IgD-negative memory B cell (primary cell): ENCODE data around the gene TRPV5. TPM values are rescaled to one million over a fixed set of nuclear protein-coding genes. Genes with fewer than 3 reads are reported as not detected.
A peak's percentile ranks its signal among the peaks of the same experiment; 100 is the strongest.

ENCODE experiments used
- H3K27ac Mint-ChIP-seq, 3 donors: one replicate each; pipeline ENCODE4 v1.8.0; 2020 to 2022; ENCODE audit warnings: mild to moderate bottlenecking in 3 of 3, mixed read lengths in 3 of 3, moderate library complexity in 1 of 3
- H3K27me3 Mint-ChIP-seq: one replicate; pipeline ENCODE4 v1.8.0; 2021; ENCODE audit warnings: mixed read lengths
- H3K36me3 Mint-ChIP-seq: one replicate; pipeline ENCODE4 v1.8.0; 2020; ENCODE audit warnings: mild to moderate bottlenecking, mixed read lengths
- H3K4me1 Mint-ChIP-seq, 3 donors: one replicate each; pipeline ENCODE4 v1.8.0; 2020 to 2022; ENCODE audit warnings: mixed read lengths in 3 of 3, mild to moderate bottlenecking in 1 of 3
- H3K4me3 Mint-ChIP-seq, 4 donors: one replicate each; pipeline ENCODE4 v1.8.0; 2020 to 2022; ENCODE audit warnings: mild to moderate bottlenecking in 4 of 4, mixed read lengths in 4 of 4, moderate library complexity in 3 of 4
- H3K9me3 Mint-ChIP-seq, 3 donors: one replicate each; pipeline ENCODE4 v1.8.0; 2020 to 2021; ENCODE audit warnings: mixed read lengths in 3 of 3, mild to moderate bottlenecking in 1 of 3
- polyA plus RNA-seq: library from polyadenylated mRNA; unstranded; fragments of 300-500 nt; fragmentation: Illumina TruSeq; gene quantifications from one replicate; pipeline ENCODE4 v1.2.3, GENCODE V29; 2021

Gene TRPV5
- polyA plus RNA-seq, 1 donor from 2014 or later = not detected

DNA sequence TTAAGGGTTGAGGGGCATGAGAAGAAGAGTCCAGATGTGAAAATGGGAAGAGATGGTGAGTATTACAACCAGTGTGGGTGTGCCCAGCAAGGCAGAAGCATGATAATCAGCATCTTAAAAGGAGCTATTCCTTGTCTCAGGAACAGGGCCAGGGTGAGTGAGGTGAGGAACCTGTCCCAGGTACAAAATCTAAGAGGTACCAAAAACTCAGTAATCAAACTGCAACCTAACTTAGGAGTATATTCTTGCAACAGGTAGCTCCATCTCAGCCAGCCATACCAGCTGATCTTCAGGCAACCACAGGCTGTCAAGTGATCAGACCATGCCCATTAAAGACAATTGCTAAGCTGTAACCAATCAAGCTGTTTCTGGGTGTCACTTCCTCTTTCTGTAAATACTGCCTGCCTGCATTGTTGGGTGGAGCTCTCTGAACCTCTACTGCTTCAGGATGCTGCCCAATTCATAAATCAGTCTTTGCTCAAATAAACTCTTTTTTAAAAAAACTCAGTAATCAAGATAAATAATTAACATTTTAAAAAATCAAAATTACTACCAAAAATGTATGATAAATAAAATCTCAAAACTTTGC, 21.2 kb upstream of the TRPV5 start:
- H3K27ac Mint-ChIP-seq = peak overlapping the region in 1 of 3 donors; percentile 65
- peaks cover 7 to 17% (median 14%) of the 10 kb centered on the region in 3 donors for H3K9me3 Mint-ChIP-seq
- H3K36me3 Mint-ChIP-seq = peaks cover 3% of the 10 kb centered on the region
- peaks cover 9% of the 10 kb centered on the region for H3K27me3 Mint-ChIP-seq
- peaks cover 0 to 5% (median 3%) of the 10 kb centered on the region in 3 donors for H3K4me1 Mint-ChIP-seq
- H3K4me3 Mint-ChIP-seq = peak overlapping the region in 1 of 4 donors; percentile 30

DNA sequence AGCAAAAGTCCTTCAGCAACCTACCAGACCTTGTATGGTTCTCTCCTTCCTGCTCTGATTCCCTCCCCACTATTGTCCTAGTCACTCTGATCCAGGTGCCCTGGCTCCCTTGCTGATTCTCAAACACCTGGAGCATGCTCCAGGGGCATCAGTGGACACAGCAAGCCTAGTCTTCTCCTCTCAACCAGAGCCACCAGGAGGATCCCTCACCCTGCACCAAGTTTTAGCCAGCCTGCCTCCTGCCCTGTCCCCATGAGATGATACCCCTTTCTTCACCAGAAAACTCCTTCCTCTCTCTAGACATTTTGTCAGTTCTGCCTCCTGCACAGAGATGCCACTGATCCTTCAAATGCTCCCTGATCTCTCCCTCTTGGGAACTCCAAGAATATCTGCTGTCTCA, 16.7 kb upstream of the TRPV5 start:
- no peaks in the 10 kb centered on the region for H3K36me3 Mint-ChIP-seq
- H3K27me3 Mint-ChIP-seq = peaks cover 14% of the 10 kb centered on the region
- no peak overlapping the region for H3K4me3 Mint-ChIP-seq
- H3K9me3 Mint-ChIP-seq = peaks cover 0 to 10% (median 0%) of the 10 kb centered on the region in 3 donors
- H3K4me1 Mint-ChIP-seq = no peaks in the 10 kb centered on the region
- H3K27ac Mint-ChIP-seq = no peak overlapping the region

DNA sequence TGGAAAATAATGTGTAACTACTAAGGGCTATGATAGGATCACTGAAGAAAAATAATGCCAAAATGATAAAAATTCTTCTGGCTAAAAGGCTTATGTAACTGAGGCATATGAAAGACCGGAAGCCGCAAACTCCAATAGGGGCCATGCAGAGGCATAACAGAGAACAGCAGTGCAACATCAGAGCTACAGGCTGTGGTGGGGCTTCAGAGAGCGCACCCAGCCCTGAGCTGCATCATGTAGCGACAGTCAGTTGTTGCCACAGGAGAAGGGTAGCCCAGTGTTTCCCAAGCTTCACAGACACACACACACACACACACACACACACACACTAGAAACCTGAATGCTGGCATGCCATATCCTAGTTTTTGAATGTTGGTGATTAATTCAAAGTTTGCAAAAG, 15.1 kb upstream of the TRPV5 start:
- peaks cover 20% of the 10 kb centered on the region for H3K27me3 Mint-ChIP-seq
- no peak overlapping the region for H3K4me3 Mint-ChIP-seq
- H3K9me3 Mint-ChIP-seq = peaks cover 0 to 2% (median 0%) of the 10 kb centered on the region in 3 donors
- H3K36me3 Mint-ChIP-seq = no peaks in the 10 kb centered on the region
- H3K27ac Mint-ChIP-seq = no peak overlapping the region
- H3K4me1 Mint-ChIP-seq = no peaks in the 10 kb centered on the region

DNA sequence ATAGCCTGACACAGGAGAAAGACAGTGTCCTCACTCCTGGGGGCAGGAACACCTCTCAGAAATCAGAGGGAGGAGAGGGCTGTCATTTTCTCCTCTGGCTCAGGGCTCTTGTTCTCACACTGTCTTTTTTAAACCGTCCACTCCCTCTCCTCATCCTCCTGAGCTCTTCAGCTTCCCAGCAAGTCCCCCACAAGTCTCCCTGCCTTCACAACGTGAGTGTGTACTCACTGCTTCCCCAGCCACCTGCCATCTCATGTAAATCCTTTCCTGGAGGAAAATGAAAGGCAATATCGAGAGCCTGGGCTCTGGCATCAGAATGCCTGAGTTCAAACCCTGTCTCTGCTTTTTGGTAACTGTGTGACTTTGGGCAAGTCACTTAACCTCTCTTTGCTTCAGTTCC, 11.5 kb upstream of the TRPV5 start:
- Mint-ChIP-seq H3K4me3 (no peak overlapping the region), H3K36me3 (peaks cover 3% of the 10 kb centered on the region), H3K27ac (peak overlapping the region in 1 of 3 donors; percentile 76), H3K4me1 (no peaks in the 10 kb centered on the region), H3K9me3 (peaks cover 0 to 2% (median 0%) of the 10 kb centered on the region in 3 donors), H3K27me3 (peaks cover 25% of the 10 kb centered on the region)

DNA sequence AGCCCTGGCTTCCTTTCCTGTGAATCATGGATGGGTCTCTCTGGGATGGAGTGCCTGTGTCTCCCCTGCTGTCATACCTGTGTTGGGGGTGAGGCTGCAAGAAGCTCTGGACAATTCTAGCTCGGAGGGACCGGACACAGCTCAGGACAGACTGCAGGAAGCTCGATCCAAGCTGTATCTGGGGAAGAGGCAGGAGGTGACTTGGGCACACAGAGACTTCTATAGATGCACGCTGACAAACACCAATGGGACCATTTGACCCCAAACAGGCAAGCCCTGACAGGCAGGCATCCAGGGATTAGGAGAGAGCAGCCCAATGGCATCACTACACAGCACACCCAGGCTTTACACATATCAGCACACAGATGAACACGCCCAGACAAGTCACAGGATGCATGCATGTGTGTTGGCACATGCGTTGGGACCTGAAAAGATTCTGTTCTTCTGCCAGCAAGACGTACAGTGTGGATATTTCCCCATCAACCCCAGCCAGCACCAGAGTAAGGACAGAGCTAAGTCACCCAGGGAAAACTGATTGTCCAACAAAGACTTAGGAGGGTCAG, 10.2 kb upstream of the TRPV5 start:
- peaks cover 0 to 2% (median 0%) of the 10 kb centered on the region in 3 donors for H3K9me3 Mint-ChIP-seq
- peaks cover 23% of the 10 kb centered on the region for H3K27me3 Mint-ChIP-seq
- peak overlapping the region in 1 of 3 donors; percentile 7 for H3K27ac Mint-ChIP-seq
- no peak overlapping the region for H3K4me3 Mint-ChIP-seq
- H3K4me1 Mint-ChIP-seq = peaks cover 0 to 1% (median 0%) of the 10 kb centered on the region in 3 donors
- H3K36me3 Mint-ChIP-seq = peaks cover 3% of the 10 kb centered on the region

DNA sequence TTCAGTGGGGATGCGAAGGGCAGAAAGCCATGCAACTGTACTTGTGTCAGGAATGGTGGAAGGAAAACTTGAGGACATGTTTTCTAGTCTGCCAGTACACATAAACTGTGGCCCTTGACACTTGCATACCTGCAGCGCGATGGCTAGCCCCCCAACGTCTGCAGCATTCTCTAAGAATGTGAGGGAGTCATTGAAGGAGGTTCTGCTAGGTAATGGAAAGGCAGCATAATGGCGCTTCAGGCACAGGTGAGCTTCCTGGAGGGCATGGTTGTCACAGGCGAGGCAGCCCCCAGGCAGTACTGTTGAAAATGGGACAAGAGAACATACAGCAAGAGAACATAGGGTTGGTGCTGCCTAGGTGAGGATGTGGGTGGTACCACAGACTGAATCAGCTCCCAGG, 9.2 kb upstream of the TRPV5 start:
- Mint-ChIP-seq H3K36me3 (peaks cover 3% of the 10 kb centered on the region), H3K4me1 (peaks cover 0 to 1% (median 0%) of the 10 kb centered on the region in 3 donors)

DNA sequence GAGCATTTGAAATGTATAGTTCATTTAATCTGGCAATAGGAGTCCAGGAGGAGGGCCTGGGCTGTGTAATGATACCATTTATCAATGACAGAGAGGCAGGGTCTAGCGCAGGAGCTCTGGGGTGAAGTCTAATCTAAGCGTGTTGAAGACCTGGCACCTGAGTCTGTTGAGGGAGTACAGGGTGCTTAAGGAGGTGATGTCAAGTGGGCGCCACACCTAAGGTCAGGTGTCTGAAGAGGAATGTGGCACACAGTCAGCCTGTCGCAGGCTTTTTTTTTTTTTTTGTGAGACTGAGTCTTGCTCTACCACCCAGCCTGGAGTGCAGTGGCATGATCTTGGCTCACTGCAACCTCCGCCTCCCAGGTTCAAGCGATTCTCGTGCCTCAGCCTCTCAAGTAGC, 8.0 kb upstream of the TRPV5 start:
- peaks cover 3% of the 10 kb centered on the region for H3K36me3 Mint-ChIP-seq
- peaks cover 0 to 2% (median 0%) of the 10 kb centered on the region in 3 donors for H3K9me3 Mint-ChIP-seq
- H3K4me3 Mint-ChIP-seq = no peak overlapping the region
- peaks cover 0 to 1% (median 0%) of the 10 kb centered on the region in 3 donors for H3K4me1 Mint-ChIP-seq
- H3K27me3 Mint-ChIP-seq = peaks cover 22% of the 10 kb centered on the region
- H3K27ac Mint-ChIP-seq = peak overlapping the region in 1 of 3 donors; percentile 41

More for the DNA sequence above, 9.2 kb upstream of the TRPV5 start:
- Mint-ChIP-seq H3K27me3 (peaks cover 22% of the 10 kb centered on the region), H3K27ac (no peak overlapping the region), H3K9me3 (peaks cover 0 to 2% (median 0%) of the 10 kb centered on the region in 3 donors), H3K4me3 (no peak overlapping the region)

DNA sequence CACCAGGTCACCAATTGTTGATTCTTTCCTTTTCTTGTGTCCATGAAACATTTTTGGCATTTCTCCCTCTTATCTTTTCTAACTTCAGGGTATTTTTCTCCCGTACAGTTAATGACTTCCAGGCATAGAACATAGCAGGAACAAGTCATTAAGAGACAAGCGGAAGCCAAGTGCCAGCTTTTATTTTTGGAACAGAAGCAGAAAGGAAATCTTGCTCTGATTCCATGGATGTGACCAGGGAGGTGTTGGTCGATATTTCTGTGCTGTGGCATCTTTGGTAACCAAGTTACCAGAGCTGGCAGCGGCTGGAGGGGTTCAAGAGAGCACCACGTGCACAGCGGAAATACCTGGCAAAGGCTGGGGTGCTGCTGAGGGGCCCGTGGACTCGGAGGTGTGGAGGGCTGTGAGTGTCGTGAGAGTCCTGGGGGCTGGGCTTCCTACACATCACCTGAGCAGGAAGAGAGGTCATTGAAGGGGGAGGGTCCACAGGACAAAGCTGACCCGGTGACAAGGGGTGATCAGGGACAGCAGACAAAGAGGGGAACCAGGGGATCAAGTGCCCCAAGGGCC, 7.5 kb upstream of the TRPV5 start:
- Mint-ChIP-seq H3K27ac (peak overlapping the region in 1 of 3 donors; percentile 41), H3K4me1 (peaks cover 0 to 1% (median 0%) of the 10 kb centered on the region in 3 donors), H3K36me3 (peaks cover 3% of the 10 kb centered on the region), H3K27me3 (peaks cover 22% of the 10 kb centered on the region), H3K9me3 (peaks cover 0 to 2% (median 0%) of the 10 kb centered on the region in 3 donors), H3K4me3 (no peak overlapping the region)

DNA sequence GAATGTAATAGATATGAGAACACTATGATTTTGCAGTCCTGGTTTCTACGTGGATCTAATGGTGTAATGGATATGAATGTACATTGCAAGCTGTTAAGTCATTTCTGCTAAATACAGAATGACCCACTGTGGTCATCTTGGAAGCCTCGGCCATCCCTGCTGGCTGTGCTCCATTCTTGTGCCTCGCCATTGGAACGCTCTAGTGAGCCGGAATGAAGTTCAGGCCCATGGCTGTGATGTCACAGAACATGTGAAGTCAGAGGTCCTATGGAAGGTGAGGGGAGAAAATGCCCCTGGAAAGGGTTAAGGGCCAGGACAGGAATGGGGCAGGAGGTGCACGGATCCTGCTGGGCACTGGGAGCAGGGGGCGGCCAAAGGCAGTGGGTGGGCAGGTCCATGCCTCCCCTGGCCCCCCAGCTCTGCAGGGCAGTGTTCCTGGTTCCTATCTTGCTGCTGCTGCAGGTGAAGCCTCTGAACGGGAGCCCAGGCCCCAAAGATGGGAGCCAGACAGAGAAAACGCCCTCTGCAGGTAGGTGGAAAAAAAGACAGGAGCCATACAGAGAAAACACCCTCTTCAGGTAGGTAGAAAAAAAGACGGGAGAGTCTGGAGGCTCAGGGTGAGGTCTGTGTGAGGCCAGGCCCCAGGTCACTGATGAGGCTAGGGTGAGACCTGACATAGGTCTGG, 5.8 kb upstream of the TRPV5 start, which contains the start of gene LLCFC1:
Gene LLCFC1, plus strand, starts transcription at position 259 of the 685 bp plus-strand sequence. Its CDS starts 138 bp downstream, at position 397.
- H3K27ac Mint-ChIP-seq = no peak within 1 kb of the TSS
- H3K4me1 Mint-ChIP-seq = peaks cover 0 to 1% (median 0%) of the 10 kb centered on the region in 3 donors
- no peak within 1 kb of the TSS for H3K4me3 Mint-ChIP-seq
- peaks cover 11% of the 10 kb centered on the region for H3K27me3 Mint-ChIP-seq
- peaks cover 0 to 2% (median 0%) of the 10 kb centered on the region in 3 donors for H3K9me3 Mint-ChIP-seq
- peaks cover 6% of the 10 kb centered on the region for H3K36me3 Mint-ChIP-seq

DNA sequence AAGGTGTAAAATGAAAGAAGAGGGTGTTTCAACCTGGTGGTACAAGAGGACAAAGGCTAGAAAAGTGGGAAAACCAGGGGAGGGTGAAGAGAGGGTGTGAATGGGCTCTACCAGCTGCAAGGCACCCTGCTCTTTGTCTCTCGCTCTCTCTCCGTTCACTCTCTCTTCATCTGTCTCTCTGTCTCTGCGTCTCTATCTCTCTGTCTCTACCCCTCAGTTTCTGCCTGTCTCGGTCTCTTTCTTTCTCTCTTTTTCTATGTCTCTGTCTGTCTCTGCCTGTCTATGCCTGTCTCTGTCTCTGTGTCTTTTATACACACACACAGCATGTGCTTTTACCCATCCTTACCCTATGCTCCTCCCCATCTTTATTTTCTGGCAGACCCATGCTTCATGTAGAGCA, 5.1 kb upstream of the TRPV5 start:
- Mint-ChIP-seq H3K4me3 (no peak overlapping the region), H3K9me3 (peaks cover 0 to 2% (median 0%) of the 10 kb centered on the region in 3 donors), H3K4me1 (peaks cover 0 to 1% (median 0%) of the 10 kb centered on the region in 3 donors), H3K27me3 (peaks cover 10% of the 10 kb centered on the region), H3K36me3 (peaks cover 6% of the 10 kb centered on the region), H3K27ac (no peak overlapping the region)

DNA sequence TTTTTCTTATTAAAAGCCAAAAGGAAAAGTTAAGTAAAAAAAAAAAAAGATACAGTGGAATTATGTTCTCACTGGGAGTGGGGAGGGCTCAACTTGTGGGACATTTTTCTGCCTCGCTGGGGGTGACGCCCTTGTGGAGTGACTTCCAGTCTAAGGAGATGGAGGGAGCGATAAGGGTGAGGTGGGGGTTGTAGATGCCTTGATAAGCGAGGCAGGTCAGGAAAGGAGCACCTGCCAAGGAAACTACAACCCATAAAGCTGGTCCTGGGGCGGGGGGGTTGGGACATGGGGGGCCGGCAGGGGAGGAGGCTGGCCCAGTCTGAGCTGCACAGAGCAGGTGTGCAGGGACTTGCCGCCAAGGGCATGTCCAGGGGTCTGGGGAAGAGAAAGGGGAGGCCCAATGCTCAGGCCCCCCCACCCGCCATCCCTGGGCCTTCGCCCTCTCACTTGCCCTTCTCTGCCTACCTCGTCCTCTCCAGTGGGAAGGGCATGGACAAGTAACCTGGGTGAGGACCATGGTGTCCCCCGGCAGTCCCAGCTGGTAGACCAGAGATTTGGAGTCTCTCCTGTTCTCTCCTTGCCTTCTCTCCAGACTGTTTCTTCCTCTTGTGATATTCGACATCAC, 2.5 kb upstream of the TRPV5 start:
- Mint-ChIP-seq H3K4me3 (no peak overlapping the region), H3K9me3 (peaks cover 0 to under 1% (median 0%) of the 10 kb centered on the region in 3 donors), H3K27ac (no peak overlapping the region), H3K36me3 (peaks cover 5% of the 10 kb centered on the region), H3K4me1 (peaks cover 0 to 1% (median 0%) of the 10 kb centered on the region in 3 donors), H3K27me3 (peaks cover 6% of the 10 kb centered on the region)

DNA sequence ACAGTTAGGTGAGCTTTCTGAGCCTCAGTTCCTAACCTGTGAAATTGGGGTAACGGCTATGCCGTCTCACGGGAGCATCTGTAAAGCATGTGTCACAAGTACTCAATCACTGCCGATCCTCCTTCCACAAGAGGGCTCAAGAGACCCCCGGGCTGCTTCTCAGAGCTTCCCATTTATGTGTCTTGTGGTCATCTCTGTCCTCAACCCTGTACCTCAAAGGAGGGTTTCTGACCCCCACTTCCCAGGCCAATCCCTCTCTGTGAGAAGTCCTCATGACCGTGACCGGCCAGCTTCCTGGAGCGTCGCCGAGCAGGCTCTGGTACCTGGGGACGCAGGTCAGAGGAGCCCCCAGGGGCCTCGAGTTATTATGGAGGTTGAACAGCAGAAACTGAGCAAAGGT, 510 bp upstream of the TRPV5 start:
- H3K4me3 Mint-ChIP-seq = no peak overlapping the region
- peaks cover 6% of the 10 kb centered on the region for H3K27me3 Mint-ChIP-seq
- no peak overlapping the region for H3K27ac Mint-ChIP-seq
- H3K36me3 Mint-ChIP-seq = peaks cover 10% of the 10 kb centered on the region
- H3K4me1 Mint-ChIP-seq = peaks cover 0 to 3% (median 0%) of the 10 kb centered on the region in 3 donors
- H3K9me3 Mint-ChIP-seq = no peaks in the 10 kb centered on the region

DNA sequence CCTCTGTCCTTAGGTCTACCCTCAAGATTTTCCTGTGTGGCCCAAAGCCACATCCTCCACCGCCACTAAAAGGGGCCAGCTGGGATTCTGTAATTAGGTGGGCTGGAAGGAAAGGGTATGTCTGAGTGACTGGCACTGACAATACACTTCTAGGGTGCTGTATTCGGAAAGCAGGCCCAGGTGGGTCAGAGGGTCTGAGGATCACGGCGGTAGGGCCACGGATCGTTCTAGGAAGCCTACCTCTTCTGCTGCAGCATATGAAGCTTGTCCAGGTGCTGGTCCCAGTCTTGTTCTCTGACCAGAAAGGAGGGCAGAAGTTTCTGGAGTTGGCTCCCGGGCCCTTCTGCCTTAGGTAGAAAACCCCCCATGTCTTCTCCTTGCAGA, 462 bp downstream of the TRPV5 start:
- Mint-ChIP-seq H3K27ac (no peak overlapping the region), H3K36me3 (peaks cover 10% of the 10 kb centered on the region), H3K9me3 (no peaks in the 10 kb centered on the region), H3K27me3 (peaks cover 6% of the 10 kb centered on the region), H3K4me1 (peaks cover under 1 to 3% (median 2%) of the 10 kb centered on the region in 3 donors), H3K4me3 (no peak overlapping the region)

DNA sequence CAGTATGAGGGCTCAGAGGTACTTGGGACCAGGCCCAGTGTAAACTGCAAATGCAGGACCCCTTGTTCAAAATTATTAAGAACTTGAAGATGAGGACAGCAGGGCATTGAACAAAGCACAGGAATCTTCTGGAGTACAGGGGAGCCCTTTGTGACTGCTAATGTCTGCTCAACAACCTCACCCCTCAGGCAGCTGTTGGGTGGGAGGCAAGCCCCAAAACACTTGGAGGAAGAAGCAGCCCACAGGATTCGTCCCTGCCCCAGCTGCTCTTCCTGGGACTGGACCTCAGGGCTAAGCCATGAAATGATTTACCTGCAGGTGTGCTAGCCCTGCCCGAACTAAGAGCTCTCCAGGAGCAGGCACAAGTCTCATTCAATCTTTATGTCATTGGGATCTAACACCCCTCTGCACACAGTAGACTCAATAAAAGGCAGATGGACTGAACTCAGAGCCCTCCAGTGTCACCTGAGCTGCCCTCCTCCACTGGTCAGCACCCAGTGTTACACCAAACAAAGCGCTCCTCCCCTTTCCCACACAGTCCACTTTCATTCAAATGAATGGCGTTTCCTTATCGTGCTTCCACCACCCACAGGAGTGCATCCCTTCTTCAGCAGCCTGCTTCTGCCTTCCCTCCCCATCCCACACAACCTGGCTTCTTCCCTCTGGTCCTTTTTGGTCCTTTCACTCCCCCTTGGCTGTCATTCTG, 1.0 kb downstream of the TRPV5 start:
- H3K9me3 Mint-ChIP-seq = peaks cover 0 to 2% (median 0%) of the 10 kb centered on the region in 3 donors
- H3K27ac Mint-ChIP-seq = no peak overlapping the region

More for the DNA sequence above, 1.0 kb downstream of the TRPV5 start:
- H3K27me3 Mint-ChIP-seq = peaks cover 6% of the 10 kb centered on the region
- peaks cover 10% of the 10 kb centered on the region for H3K36me3 Mint-ChIP-seq
- no peak overlapping the region for H3K4me3 Mint-ChIP-seq
- H3K4me1 Mint-ChIP-seq = peaks cover 6 to 8% (median 8%) of the 10 kb centered on the region in 3 donors
